H1 (cell line): ENCODE data around the gene OR8B4.

Experiments
- BRCA1 ChIP-seq: IDR thresholded peaks from 2 replicates; pipeline ENCODE4 v1.6.1; 2012; ENCODE audit warnings: low read depth, low read length, improper control_type of control experiment
- CBX5 ChIP-seq: fragments of 300-800, 300-1000 bp; sonication (generic); IDR thresholded peaks from 2 replicates; pipeline ENCODE4 v1.7.1; 2016; ENCODE audit warnings: antibody characterized with exemption, low read length, low read depth
- CHD1 ChIP-seq: IDR thresholded peaks from 2 replicates; pipeline ENCODE4 v1.6.1; 2012; ENCODE audit warnings: low read depth, low read length, improper control_type of control experiment
- EP300 ChIP-seq, 2 experiments: IDR thresholded peaks; 1 replicate in 1 of 2; 2 replicates in 1 of 2; pipeline ENCODE4 v1.6.1; 2011 to 2012; ENCODE audit warnings: low read depth in 2 of 2, low read length in 2 of 2, mild to moderate bottlenecking in 2 of 2, borderline replicate concordance in 1 of 2, inconsistent platforms in 1 of 2, moderate library complexity in 1 of 2
- EZH2 ChIP-seq: fragments of 200-600 bp; sonication (generic); IDR thresholded peaks from 2 replicates; pipeline ENCODE4 v1.7.1; 2012; ENCODE audit warnings: low read depth, mild to moderate bottlenecking, moderate library complexity, low read length, inconsistent platforms; ENCODE audit not compliant: severe bottlenecking
- HDAC2 ChIP-seq, 2 experiments: fragments of 300-600 bp in 1 of 2; sonication (generic) in 1 of 2; IDR thresholded peaks; 2 replicates each; pipeline ENCODE4 v1.6.1; 2011 to 2012; ENCODE audit warnings: low read depth in 2 of 2, low read length in 2 of 2, mild to moderate bottlenecking in 2 of 2, moderate library complexity in 2 of 2, borderline replicate concordance in 1 of 2, inconsistent platforms in 1 of 2
- MAFK ChIP-seq: IDR thresholded peaks from 2 replicates; pipeline ENCODE4 v1.6.1; 2012; ENCODE audit warnings: low read depth, mild to moderate bottlenecking, improper control_type of control experiment, low read length
- POLR2AphosphoS5 ChIP-seq: IDR thresholded peaks from 2 replicates; pipeline ENCODE4 v1.6.1; 2011; ENCODE audit warnings: low read depth, low read length
- RNF2 ChIP-seq: fragments of 200-900, 300-1000 bp; sonication (generic); IDR thresholded peaks from 2 replicates; pipeline ENCODE4 v1.7.1; 2016; ENCODE audit warnings: borderline replicate concordance, low read depth, mild to moderate bottlenecking, antibody characterized with exemption, low read length; ENCODE audit not compliant: poor library complexity, severe bottlenecking; ENCODE audit errors: missing control alignments
- TCF12 ChIP-seq: IDR thresholded peaks from 2 replicates; pipeline ENCODE4 v1.6.1; 2011; ENCODE audit warnings: low read depth, mild to moderate bottlenecking, low read length
- YY1 ChIP-seq: IDR thresholded peaks from 2 replicates; pipeline ENCODE4 v1.6.1; 2011; ENCODE audit warnings: low read depth, mild to moderate bottlenecking, low read length
- TF ChIP-seq, protein P1 (sequence below), 3 experiments: IDR thresholded peaks; 1 replicate in 2 of 3; 2 replicates in 1 of 3; pipeline versions ENCODE4 v1.5.1 to v1.6.1; 2011; ENCODE audit warnings: low read length in 3 of 3, mild to moderate bottlenecking in 3 of 3, inconsistent platforms in 2 of 3, low read depth in 1 of 3, moderate library complexity in 1 of 3; ENCODE audit not compliant: insufficient read depth in 1 of 3; ENCODE audit errors: control extremely low read depth in 1 of 3

DNA sequence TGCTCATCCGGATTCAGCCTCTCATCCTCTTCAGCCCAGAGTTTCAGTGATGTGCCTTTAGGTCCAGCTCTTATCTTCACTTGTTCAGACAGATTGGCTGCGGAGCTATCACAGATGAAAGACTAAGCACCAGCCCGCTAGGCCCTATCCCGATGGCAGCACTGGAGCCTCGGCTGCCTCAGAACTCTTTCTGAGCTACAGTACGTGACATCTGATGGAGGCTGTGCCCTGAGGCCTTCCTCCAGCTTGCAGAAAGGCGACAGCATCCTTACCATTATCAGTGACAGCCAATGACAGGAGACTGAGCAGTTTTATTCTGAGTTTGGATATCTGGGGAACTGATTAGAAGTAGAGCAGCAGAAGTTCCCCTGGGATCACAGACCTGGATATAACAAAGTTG is 16.8 kb upstream of the OR8B4 start:
- TF ChIP-seq, protein P1, sequence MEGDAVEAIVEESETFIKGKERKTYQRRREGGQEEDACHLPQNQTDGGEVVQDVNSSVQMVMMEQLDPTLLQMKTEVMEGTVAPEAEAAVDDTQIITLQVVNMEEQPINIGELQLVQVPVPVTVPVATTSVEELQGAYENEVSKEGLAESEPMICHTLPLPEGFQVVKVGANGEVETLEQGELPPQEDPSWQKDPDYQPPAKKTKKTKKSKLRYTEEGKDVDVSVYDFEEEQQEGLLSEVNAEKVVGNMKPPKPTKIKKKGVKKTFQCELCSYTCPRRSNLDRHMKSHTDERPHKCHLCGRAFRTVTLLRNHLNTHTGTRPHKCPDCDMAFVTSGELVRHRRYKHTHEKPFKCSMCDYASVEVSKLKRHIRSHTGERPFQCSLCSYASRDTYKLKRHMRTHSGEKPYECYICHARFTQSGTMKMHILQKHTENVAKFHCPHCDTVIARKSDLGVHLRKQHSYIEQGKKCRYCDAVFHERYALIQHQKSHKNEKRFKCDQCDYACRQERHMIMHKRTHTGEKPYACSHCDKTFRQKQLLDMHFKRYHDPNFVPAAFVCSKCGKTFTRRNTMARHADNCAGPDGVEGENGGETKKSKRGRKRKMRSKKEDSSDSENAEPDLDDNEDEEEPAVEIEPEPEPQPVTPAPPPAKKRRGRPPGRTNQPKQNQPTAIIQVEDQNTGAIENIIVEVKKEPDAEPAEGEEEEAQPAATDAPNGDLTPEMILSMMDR (IDR thresholded peaks at IDR 0.05; ENCODE audit: control extremely low read depth in 1 of 3, insufficient read depth in 1 of 3, low read depth in 1 of 3, low read length in 3 of 3): no peak
- no peak for TF ChIP-seq RNF2
- TF ChIP-seq BRCA1: no peak
- no peak for TF ChIP-seq EP300 (IDR thresholded peaks at IDR 0.05; ENCODE audit: borderline replicate concordance in 1 of 2, low read depth in 2 of 2, low read length in 2 of 2)
- TF ChIP-seq MAFK: no peak
- TF ChIP-seq CHD1: no peak
- TF ChIP-seq HDAC2 (IDR thresholded peaks at IDR 0.05; ENCODE audit: borderline replicate concordance in 1 of 2, low read depth in 2 of 2, low read length in 2 of 2): no peak
- no peak for TF ChIP-seq POLR2AphosphoS5
- TF ChIP-seq CBX5: no peak
- TF ChIP-seq YY1: no peak
- TF ChIP-seq EZH2: no peak
- TF ChIP-seq TCF12: no peak
